ENCODE results near the gene NPHS1. TPM values are rescaled to one million over a fixed set of nuclear protein-coding genes. Genes with fewer than 3 reads are reported as not detected.

Gene NPHS1
- total RNA-seq, 1 experiment from 2014 or later = not detected

DNA sequence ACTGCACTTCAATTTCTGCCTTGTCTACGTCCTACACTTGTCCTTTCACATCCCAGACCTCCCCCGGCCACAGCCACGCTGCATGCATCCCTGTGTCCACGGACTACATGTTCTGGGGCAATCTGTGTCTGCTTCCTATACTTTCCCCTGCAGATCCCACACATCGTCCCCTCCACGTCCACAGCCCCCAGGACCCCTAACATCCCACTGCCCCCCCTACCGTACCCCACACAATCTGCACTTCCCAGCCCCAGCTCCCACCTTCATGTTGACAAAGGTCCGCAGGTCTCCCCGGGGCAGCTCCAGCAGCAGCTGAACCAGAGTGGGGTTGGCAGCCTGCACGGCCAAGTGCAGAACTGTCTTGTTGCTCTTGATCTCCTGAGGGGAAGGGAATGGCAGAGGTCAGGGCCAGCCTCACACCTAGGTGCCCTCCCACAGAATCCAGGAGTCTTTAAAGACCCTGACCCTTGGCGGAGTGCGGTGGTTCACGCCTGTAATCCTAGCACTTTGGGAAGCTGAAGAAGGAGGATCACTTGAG, 37.9 kb upstream of the NPHS1 start:
- Histone ChIP-seq H4K20me1 (ENCODE audit: low read length) (no peaks in the 10 kb centered on the region), H3K27me3 (ENCODE audit: low read length) (no peaks in the 10 kb centered on the region), H3K4me1 (ENCODE audit: insufficient read depth, low read length) (no peaks in the 10 kb centered on the region), H3F3A (ENCODE audit: low read length, unreplicated experiment) (no peaks in the 10 kb centered on the region), H3K4me3 (ENCODE audit: low read length) (no peak overlapping the region), H3K27ac (ENCODE audit: low read length) (no peak overlapping the region), H3K9me2 (replicated peaks; ENCODE audit: low read length) (no peaks in the 10 kb centered on the region), H3K79me2 (ENCODE audit: low read length) (no peaks in the 10 kb centered on the region), H3K9me3 (ENCODE audit: low read length) (no peaks in the 10 kb centered on the region), H3K9ac (ENCODE audit: low read length) (no peak overlapping the region), H3K4me2 (ENCODE audit: low read length) (no peak overlapping the region), H2AFZ (ENCODE audit: low read length) (no peak overlapping the region), H3K36me3 (ENCODE audit: low read depth, low read length) (peaks cover 6% of the 10 kb centered on the region; the same call in 1 of the 2 replicates)
- TF ChIP-seq EZH2 (IDR thresholded peaks at IDR 0.05; ENCODE audit: low read length, unreplicated experiment) (no peak), EZH2phosphoT487 (IDR thresholded peaks at IDR 0.05; ENCODE audit: borderline replicate concordance, low read length) (no peak)
- TF ChIP-seq, protein P1, sequence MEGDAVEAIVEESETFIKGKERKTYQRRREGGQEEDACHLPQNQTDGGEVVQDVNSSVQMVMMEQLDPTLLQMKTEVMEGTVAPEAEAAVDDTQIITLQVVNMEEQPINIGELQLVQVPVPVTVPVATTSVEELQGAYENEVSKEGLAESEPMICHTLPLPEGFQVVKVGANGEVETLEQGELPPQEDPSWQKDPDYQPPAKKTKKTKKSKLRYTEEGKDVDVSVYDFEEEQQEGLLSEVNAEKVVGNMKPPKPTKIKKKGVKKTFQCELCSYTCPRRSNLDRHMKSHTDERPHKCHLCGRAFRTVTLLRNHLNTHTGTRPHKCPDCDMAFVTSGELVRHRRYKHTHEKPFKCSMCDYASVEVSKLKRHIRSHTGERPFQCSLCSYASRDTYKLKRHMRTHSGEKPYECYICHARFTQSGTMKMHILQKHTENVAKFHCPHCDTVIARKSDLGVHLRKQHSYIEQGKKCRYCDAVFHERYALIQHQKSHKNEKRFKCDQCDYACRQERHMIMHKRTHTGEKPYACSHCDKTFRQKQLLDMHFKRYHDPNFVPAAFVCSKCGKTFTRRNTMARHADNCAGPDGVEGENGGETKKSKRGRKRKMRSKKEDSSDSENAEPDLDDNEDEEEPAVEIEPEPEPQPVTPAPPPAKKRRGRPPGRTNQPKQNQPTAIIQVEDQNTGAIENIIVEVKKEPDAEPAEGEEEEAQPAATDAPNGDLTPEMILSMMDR (conservative IDR thresholded peaks at IDR 0.05; ENCODE audit: low read depth, low read length) = no peak
- ChIA-PET CTCF (no interaction called here), POLR2A (ENCODE audit: unreplicated experiment) (no interaction called here)
- intact Hi-C loops (cut with micrococcal nuclease) = no loop called here
- DNase-seq (no peak), ATAC-seq (no peak)
- BruUV-seq (replicated peaks) = no TSS peak

- Histone ChIP-seq H3K9me3 (ENCODE audit: low read length) (no peaks in the 10 kb centered on the region), H3K4me3 (ENCODE audit: low read length) (no peak overlapping the region), H3F3A (ENCODE audit: low read length, unreplicated experiment) (no peaks in the 10 kb centered on the region), H3K27ac (ENCODE audit: low read length) (no peak overlapping the region), H4K20me1 (ENCODE audit: low read length) (no peaks in the 10 kb centered on the region), H3K27me3 (ENCODE audit: low read length) (no peaks in the 10 kb centered on the region), H3K4me1 (ENCODE audit: insufficient read depth, low read length) (no peaks in the 10 kb centered on the region), H2AFZ (ENCODE audit: low read length) (no peak overlapping the region), H3K36me3 (ENCODE audit: low read depth, low read length) (peaks cover 6% of the 10 kb centered on the region; the same call in 1 of the 2 replicates), H3K9ac (ENCODE audit: low read length) (no peak overlapping the region), H3K9me2 (replicated peaks; ENCODE audit: low read length) (no peaks in the 10 kb centered on the region), H3K4me2 (ENCODE audit: low read length) (no peak overlapping the region), H3K79me2 (ENCODE audit: low read length) (no peaks in the 10 kb centered on the region)
- DNase-seq (no peak), ATAC-seq (no peak)
- BruUV-seq (replicated peaks) = no TSS peak
- ChIA-PET POLR2A (ENCODE audit: unreplicated experiment) (no interaction called here), CTCF (no interaction called here)
- intact Hi-C loops (cut with micrococcal nuclease) = no loop called here
- TF ChIP-seq, protein P1 (conservative IDR thresholded peaks at IDR 0.05; ENCODE audit: low read depth, low read length) = no peak
- TF ChIP-seq EZH2phosphoT487 (IDR thresholded peaks at IDR 0.05; ENCODE audit: borderline replicate concordance, low read length) = no peak
- no peak for TF ChIP-seq EZH2 (IDR thresholded peaks at IDR 0.05; ENCODE audit: low read length, unreplicated experiment)
Observed at GRCh38 chr19:35889370-35890112, 37.2 kb upstream of the NPHS1 start.

GRCh38 chr19:35888398-35888797, 36.1 kb upstream of the NPHS1 start:
- H3K36me3 ChIP-seq (ENCODE audit: low read depth, low read length) = peaks cover 6% of the 10 kb centered on the region; the same call in 1 of the 2 replicates

More at GRCh38 chr19:35888398-35888797, 36.1 kb upstream of the NPHS1 start:
- no peak for ATAC-seq
- TF ChIP-seq EZH2phosphoT487 (IDR thresholded peaks at IDR 0.05; ENCODE audit: borderline replicate concordance, low read length) (no peak), EZH2 (IDR thresholded peaks at IDR 0.05; ENCODE audit: low read length, unreplicated experiment) (no peak)
- TF ChIP-seq, protein P1 (conservative IDR thresholded peaks at IDR 0.05; ENCODE audit: low read depth, low read length) = no peak
- H3K4me3 ChIP-seq (ENCODE audit: low read length) = no peak overlapping the region
- no peaks in the 10 kb centered on the region for H4K20me1 ChIP-seq (ENCODE audit: low read length)
- no peaks in the 10 kb centered on the region for H3K79me2 ChIP-seq (ENCODE audit: low read length)
- H3K9me2 ChIP-seq (replicated peaks; ENCODE audit: low read length) = no peaks in the 10 kb centered on the region
- CTCF ChIA-PET = interaction anchor here (0.6 kb wide), 1 partner anchor 38 kb away, joined by 6 read pairs; no protein-coding TSS in a partner anchor
- H3K9ac ChIP-seq (ENCODE audit: low read length) = no peak overlapping the region
- intact Hi-C loops (cut with micrococcal nuclease) = no loop called here
- BruUV-seq (replicated peaks) = no TSS peak
- POLR2A ChIA-PET (ENCODE audit: unreplicated experiment) = no interaction called here
- H2AFZ ChIP-seq (ENCODE audit: low read length) = no peak overlapping the region
- H3K4me1 ChIP-seq (ENCODE audit: insufficient read depth, low read length) = no peaks in the 10 kb centered on the region
- no peak overlapping the region for H3K4me2 ChIP-seq (ENCODE audit: low read length)
- no peak for DNase-seq
- no peak overlapping the region for H3K27ac ChIP-seq (ENCODE audit: low read length)
- H3K9me3 ChIP-seq (ENCODE audit: low read length) = no peaks in the 10 kb centered on the region
- H3F3A ChIP-seq (ENCODE audit: low read length, unreplicated experiment) = no peaks in the 10 kb centered on the region
- no peaks in the 10 kb centered on the region for H3K27me3 ChIP-seq (ENCODE audit: low read length)

Data from PC-3 (cell line).